Keratinocyte (primary cell): Measurements from ENCODE around the gene RGS10. TPM values are rescaled to one million over a fixed set of nuclear protein-coding genes. Genes with fewer than 3 reads are reported as not detected.

Experiments used
- DNase-seq: peaks from one replicate; pipeline ENCODE4 v3.0.0-alpha.2; 2011; ENCODE audit warnings: low read depth, missing footprints, low spot score
- FAIRE-seq: peaks from 2 replicates; lab custom pipeline; 2011; peaks lifted over from hg19 to GRCh38; lab: Jason Lieb, UNC
- H2AFZ ChIP-seq: 2 replicates; pipeline ENCODE4 v1.6.0; 2012; ENCODE audit warnings: low read length, control low read depth, inconsistent platforms; ENCODE audit not compliant: control insufficient read depth
- H3K27ac ChIP-seq: 2 replicates; pipeline ENCODE4 v1.5.1; 2011; ENCODE audit warnings: low read length; ENCODE audit not compliant: control insufficient read depth, insufficient read depth
- H3K27me3 ChIP-seq: 3 replicates; pipeline ENCODE4 v1.6.0; 2011; ENCODE audit warnings: low read length; ENCODE audit not compliant: control insufficient read depth, insufficient read depth; ENCODE audit errors: extremely low read depth
- H3K36me3 ChIP-seq, 2 experiments: 2 replicates in 1 of 2; 3 replicates in 1 of 2; pipeline ENCODE4 v1.5.1; 2011; ENCODE audit warnings: low read length in 2 of 2, mild to moderate bottlenecking in 1 of 2; ENCODE audit not compliant: control insufficient read depth in 2 of 2, insufficient read depth in 2 of 2; ENCODE audit errors: extremely low read depth in 1 of 2
- H3K4me1 ChIP-seq: 3 replicates; pipeline ENCODE4 v1.5.1; 2011; ENCODE audit warnings: low read length; ENCODE audit not compliant: control insufficient read depth, insufficient read depth; ENCODE audit errors: extremely low read depth
- H3K4me2 ChIP-seq: 3 replicates; pipeline ENCODE4 v1.6.0; 2011; ENCODE audit warnings: low read depth, low read length; ENCODE audit not compliant: control insufficient read depth, insufficient read depth; ENCODE audit errors: extremely low read depth
- H3K4me3 ChIP-seq, 3 experiments: fragments of 200-600 bp in 1 of 3; sonication (generic) in 1 of 3; 2 replicates in 2 of 3; 3 replicates in 1 of 3; pipeline ENCODE4 v1.5.1; 2011 to 2016; ENCODE audit warnings: low read length in 3 of 3, mild to moderate bottlenecking in 3 of 3, control low read depth in 2 of 3, inconsistent platforms in 1 of 3, low read depth in 1 of 3, mixed read lengths in 1 of 3, mixed run types in 1 of 3, moderate library complexity in 1 of 3; ENCODE audit not compliant: control insufficient read depth in 2 of 3, insufficient read depth in 2 of 3; ENCODE audit errors: extremely low read depth in 1 of 3
- H3K79me2 ChIP-seq: 2 replicates; pipeline ENCODE4 v1.6.0; 2012; ENCODE audit warnings: low read length; ENCODE audit not compliant: control insufficient read depth, insufficient read depth
- H3K9ac ChIP-seq: 3 replicates; pipeline ENCODE4 v1.6.0; 2011; ENCODE audit warnings: low read length; ENCODE audit not compliant: control insufficient read depth, insufficient read depth; ENCODE audit errors: extremely low read depth
- H3K9me1 ChIP-seq: 3 replicates; pipeline ENCODE4 v1.6.0; 2011; ENCODE audit warnings: low read length; ENCODE audit not compliant: control insufficient read depth, insufficient read depth; ENCODE audit errors: extremely low read depth
- H3K9me3 ChIP-seq: 2 replicates; pipeline ENCODE4 v1.5.1; 2012; ENCODE audit warnings: low read depth, low read length; ENCODE audit not compliant: control insufficient read depth
- H4K20me1 ChIP-seq: 3 replicates; pipeline ENCODE4 v1.6.0; 2011; ENCODE audit warnings: low read length; ENCODE audit not compliant: control insufficient read depth, insufficient read depth; ENCODE audit errors: extremely low read depth
- EZH2 ChIP-seq: IDR thresholded peaks from one replicate; pipeline ENCODE4 v1.6.1; 2012; ENCODE audit warnings: inconsistent platforms, mild to moderate bottlenecking, low read length, moderate library complexity
- dilution Hi-C: fragments of 300-500 bp; cut with MboI; formaldehyde crosslinking; loops from one replicate; pipeline ENCODE4 v1.7.0; 2020; ENCODE audit warnings: low sequenced_read_pairs; ENCODE audit not compliant: extremely low pct_ligation_motif_present
- polyA plus RNA-seq, 5 experiments: library from polyadenylated mRNA; depleted of rRNA in 3 of 5; stranded (reverse) in 3 of 5; stranded (forward) in 1 of 5; unstranded in 1 of 5; fragments of >200 nt; gene quantifications; 1 replicate in 1 of 5; 2 replicates in 3 of 5; 3 replicates in 1 of 5; pipeline versions ENCODE4 v1.2.1 to v1.2.3, GENCODE V29; 2011 to 2012; ENCODE audit warnings: missing spikeins in 2 of 5, low read depth in 1 of 5, low replicate concordance in 1 of 5
- TF ChIP-seq, protein P1 (sequence below), 3 experiments: IDR thresholded peaks in 1 of 3; conservative IDR thresholded peaks in 1 of 3; optimal IDR thresholded peaks in 1 of 3; 2 replicates in 2 of 3; 3 replicates in 1 of 3; pipeline versions ENCODE3 to v1.5.1; 2011; ENCODE audit warnings: low read length in 3 of 3, mild to moderate bottlenecking in 3 of 3, moderate library complexity in 2 of 3, control low read depth in 1 of 3, inconsistent platforms in 1 of 3; ENCODE audit not compliant: insufficient read depth in 2 of 3; ENCODE audit errors: extremely low read depth in 1 of 3

RGS10 gene
- polyA plus RNA-seq, 1 donor (not counting 4 experiments of a cell fraction or from before 2014, with no cell fraction given), result 87.8 TPM

DNA sequence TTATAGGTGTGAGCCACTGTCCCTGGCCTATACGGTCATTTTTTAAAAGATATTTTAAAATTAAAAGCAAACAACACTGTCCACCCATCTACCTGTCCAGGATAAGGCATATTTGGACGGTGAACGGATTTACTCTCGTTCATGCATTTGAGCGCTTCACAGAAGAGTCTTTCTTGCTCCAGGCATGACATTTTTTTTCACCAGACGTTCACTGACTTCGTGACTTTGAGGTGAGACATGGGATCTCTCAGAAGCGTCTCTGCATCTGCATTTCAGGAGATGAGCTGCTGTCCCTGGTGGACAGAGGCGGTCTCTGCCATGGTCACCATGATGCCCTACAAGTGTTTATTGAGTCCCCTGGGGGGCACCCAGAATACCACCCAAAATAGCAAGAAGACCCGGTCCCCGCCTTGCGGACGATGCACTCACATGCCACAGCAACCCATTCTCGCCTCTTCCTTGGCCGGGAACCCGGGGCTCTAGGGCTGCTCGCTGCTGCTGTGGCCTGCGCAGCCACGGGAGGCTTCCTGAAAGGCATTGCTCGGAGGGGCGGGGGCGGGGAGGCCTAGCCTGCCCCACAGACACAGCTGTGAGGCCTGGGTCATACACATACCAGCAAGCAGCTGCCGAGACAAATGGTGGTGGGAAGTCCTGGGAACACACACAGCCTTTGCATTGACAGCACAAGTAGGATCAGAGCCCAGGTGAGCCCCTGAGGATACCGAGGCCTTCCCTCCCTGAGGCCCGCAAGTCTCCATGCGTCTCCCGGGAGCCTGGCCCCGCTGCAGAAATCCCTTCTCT is 84.4 kb downstream of the RGS10 start:
- Histone ChIP-seq H3K27ac (no peak overlapping the region), H4K20me1 (no peaks in the 10 kb centered on the region), H3K9me1 (no peaks in the 10 kb centered on the region), H3K4me1 (peaks cover 12% of the 10 kb centered on the region), H3K36me3 (no peaks in the 10 kb centered on the region), H3K79me2 (no peaks in the 10 kb centered on the region), H3K4me2 (no peak overlapping the region), H3K9ac (no peak overlapping the region), H2AFZ (no peak overlapping the region), H3K9me3 (no peaks in the 10 kb centered on the region), H3K27me3 (no peaks in the 10 kb centered on the region), H3K4me3 (no peak overlapping the region)
- dilution Hi-C loops, result no loop called here
- FAIRE-seq (no peak), DNase-seq (no peak)
- no peak for TF ChIP-seq EZH2
- TF ChIP-seq, protein P1, sequence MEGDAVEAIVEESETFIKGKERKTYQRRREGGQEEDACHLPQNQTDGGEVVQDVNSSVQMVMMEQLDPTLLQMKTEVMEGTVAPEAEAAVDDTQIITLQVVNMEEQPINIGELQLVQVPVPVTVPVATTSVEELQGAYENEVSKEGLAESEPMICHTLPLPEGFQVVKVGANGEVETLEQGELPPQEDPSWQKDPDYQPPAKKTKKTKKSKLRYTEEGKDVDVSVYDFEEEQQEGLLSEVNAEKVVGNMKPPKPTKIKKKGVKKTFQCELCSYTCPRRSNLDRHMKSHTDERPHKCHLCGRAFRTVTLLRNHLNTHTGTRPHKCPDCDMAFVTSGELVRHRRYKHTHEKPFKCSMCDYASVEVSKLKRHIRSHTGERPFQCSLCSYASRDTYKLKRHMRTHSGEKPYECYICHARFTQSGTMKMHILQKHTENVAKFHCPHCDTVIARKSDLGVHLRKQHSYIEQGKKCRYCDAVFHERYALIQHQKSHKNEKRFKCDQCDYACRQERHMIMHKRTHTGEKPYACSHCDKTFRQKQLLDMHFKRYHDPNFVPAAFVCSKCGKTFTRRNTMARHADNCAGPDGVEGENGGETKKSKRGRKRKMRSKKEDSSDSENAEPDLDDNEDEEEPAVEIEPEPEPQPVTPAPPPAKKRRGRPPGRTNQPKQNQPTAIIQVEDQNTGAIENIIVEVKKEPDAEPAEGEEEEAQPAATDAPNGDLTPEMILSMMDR (optimal IDR thresholded peaks at IDR 0.05 in 1 of 3, IDR thresholded peaks at IDR 0.05 in 1 of 3, conservative IDR thresholded peaks at IDR 0.05 in 1 of 3; ENCODE audit: extremely low read depth in 1 of 3, insufficient read depth in 2 of 3, low read length in 3 of 3), result no peak

- no peaks in the 10 kb centered on the region for H3K36me3 ChIP-seq
- H3K9me1 ChIP-seq, result no peaks in the 10 kb centered on the region
- no peak overlapping the region for H3K27ac ChIP-seq
- H2AFZ ChIP-seq, result no peak overlapping the region
- no peak overlapping the region for H3K4me3 ChIP-seq
- H4K20me1 ChIP-seq, result no peaks in the 10 kb centered on the region
- dilution Hi-C loops, result no loop called here
- H3K4me2 ChIP-seq, result no peak overlapping the region
- H3K9ac ChIP-seq, result no peak overlapping the region
- H3K4me1 ChIP-seq, result peaks cover 8% of the 10 kb centered on the region
- DNase-seq (no peak), FAIRE-seq (no peak)
- TF ChIP-seq EZH2, result no peak
- TF ChIP-seq, protein P1 (optimal IDR thresholded peaks at IDR 0.05 in 1 of 3, IDR thresholded peaks at IDR 0.05 in 1 of 3, conservative IDR thresholded peaks at IDR 0.05 in 1 of 3; ENCODE audit: extremely low read depth in 1 of 3, insufficient read depth in 2 of 3, low read length in 3 of 3), result no peak
- H3K79me2 ChIP-seq, result no peaks in the 10 kb centered on the region
- H3K9me3 ChIP-seq, result no peaks in the 10 kb centered on the region
- no peaks in the 10 kb centered on the region for H3K27me3 ChIP-seq
Observed at GRCh38 chr10:119456435-119456810, 86.1 kb downstream of the RGS10 start.
